ENCODE results near the gene SPAG6. TPM values are rescaled to one million over a fixed set of nuclear protein-coding genes. Genes with fewer than 3 reads are reported as not detected.
"Not testable (repeated sequence)": the region's sequence is repeated elsewhere in the genome, so short reads cannot be mapped to it uniquely, and the experiment has no call there.

Gene SPAG6
- total RNA-seq, 2 experiments from 2014 or later: not detected

DNA sequence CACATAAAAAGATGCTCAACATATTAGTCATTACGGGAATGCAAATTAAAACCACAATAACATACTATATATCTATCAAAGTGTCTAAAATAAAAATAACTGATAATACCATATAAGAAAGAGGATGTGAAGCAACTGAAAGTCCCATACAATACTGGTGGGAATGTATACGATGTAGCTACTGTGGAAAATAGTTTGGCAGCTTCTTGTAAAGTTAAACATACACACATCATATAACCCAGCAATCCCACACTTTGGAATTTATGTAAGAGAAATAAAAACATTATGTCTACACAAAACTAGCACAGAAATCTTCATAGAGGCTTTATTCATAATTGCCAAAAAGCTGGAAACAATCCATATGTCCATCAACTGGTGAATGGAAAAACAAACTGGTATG, 39.6 kb upstream of the SPAG6 start:
- no peaks in the 10 kb centered on the region for H3K4me1 Mint-ChIP-seq (ENCODE audit: low read depth)
- CTCF ChIA-PET: interaction anchor here (0.5 kb wide), 1 partner anchor 60 kb away, joined by 3 read pairs; no protein-coding TSS in a partner anchor
- no peak overlapping the region for H3K27ac ChIP-seq (ENCODE audit: low read depth in 1 of 2, low read length in 2 of 2)
- H3K27ac Mint-ChIP-seq: no peak overlapping the region
- TF ChIP-seq, protein P1, sequence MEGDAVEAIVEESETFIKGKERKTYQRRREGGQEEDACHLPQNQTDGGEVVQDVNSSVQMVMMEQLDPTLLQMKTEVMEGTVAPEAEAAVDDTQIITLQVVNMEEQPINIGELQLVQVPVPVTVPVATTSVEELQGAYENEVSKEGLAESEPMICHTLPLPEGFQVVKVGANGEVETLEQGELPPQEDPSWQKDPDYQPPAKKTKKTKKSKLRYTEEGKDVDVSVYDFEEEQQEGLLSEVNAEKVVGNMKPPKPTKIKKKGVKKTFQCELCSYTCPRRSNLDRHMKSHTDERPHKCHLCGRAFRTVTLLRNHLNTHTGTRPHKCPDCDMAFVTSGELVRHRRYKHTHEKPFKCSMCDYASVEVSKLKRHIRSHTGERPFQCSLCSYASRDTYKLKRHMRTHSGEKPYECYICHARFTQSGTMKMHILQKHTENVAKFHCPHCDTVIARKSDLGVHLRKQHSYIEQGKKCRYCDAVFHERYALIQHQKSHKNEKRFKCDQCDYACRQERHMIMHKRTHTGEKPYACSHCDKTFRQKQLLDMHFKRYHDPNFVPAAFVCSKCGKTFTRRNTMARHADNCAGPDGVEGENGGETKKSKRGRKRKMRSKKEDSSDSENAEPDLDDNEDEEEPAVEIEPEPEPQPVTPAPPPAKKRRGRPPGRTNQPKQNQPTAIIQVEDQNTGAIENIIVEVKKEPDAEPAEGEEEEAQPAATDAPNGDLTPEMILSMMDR (IDR thresholded peaks at IDR 0.05): no peak
- peaks cover 0 to 8% of the 10 kb centered on the region in 2 experiments for H3K27me3 ChIP-seq (ENCODE audit: control insufficient read depth in 1 of 2, insufficient read depth in 2 of 2, low read length in 2 of 2)
- no peaks in the 10 kb centered on the region for H3K27me3 Mint-ChIP-seq
- POLR2A ChIA-PET: no interaction called here
- H3K4me3 ChIP-seq (ENCODE audit: low read length): no peak overlapping the region
- H3K36me3 ChIP-seq (ENCODE audit: insufficient read depth, low read length): no peaks in the 10 kb centered on the region
- no peak overlapping the region for H3K4me3 Mint-ChIP-seq
- H3K36me3 Mint-ChIP-seq (ENCODE audit: low read depth): no peaks in the 10 kb centered on the region
- DNase-seq (no peak), ATAC-seq (ENCODE audit: poor library complexity) (no peak)
- no peaks in the 10 kb centered on the region for H3K9me3 ChIP-seq (ENCODE audit: control insufficient read depth in 1 of 2, insufficient read depth in 1 of 2, low read length in 2 of 2)
- no peaks in the 10 kb centered on the region for H3K9me3 Mint-ChIP-seq
- H3K4me1 ChIP-seq (ENCODE audit: insufficient read depth, low read length): no peaks in the 10 kb centered on the region
- intact Hi-C loops (cut with DNase I, micrococcal nuclease): no loop called here

DNA sequence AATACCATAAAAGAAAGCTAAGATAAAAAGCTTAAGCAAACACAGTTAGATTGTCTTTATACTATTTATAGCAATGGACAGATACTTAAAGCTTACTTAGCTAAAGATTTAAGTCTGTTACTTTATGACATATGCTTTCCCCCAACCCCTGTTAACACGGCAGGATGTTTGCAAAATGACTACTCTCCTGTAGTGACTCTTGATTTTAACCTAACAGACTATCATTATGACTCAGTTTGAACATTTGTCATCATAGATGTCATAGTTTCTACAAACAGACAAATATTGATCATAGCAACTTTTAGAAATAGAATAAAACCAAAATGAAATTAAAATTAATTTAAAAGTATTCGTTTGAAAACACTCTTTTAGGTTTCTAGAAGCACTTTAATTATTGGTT, 36.9 kb upstream of the SPAG6 start:
- Mint-ChIP-seq H3K4me3 (no peak overlapping the region), H3K27ac (no peak overlapping the region), H3K27me3 (no peaks in the 10 kb centered on the region), H3K4me1 (ENCODE audit: low read depth) (no peaks in the 10 kb centered on the region), H3K9me3 (no peaks in the 10 kb centered on the region), H3K36me3 (ENCODE audit: low read depth) (no peaks in the 10 kb centered on the region)
- TF ChIP-seq, protein P1 (IDR thresholded peaks at IDR 0.05): no peak
- no peaks in the 10 kb centered on the region for H3K4me1 ChIP-seq (ENCODE audit: insufficient read depth, low read length)
- ChIA-PET CTCF (no interaction called here), POLR2A (interaction anchor here (1.3 kb wide), 1 partner anchor 11 kb away, joined by 4 read pairs; no protein-coding TSS in a partner anchor)
- ATAC-seq (ENCODE audit: poor library complexity) (no peak), DNase-seq (no peak)
- H3K27ac ChIP-seq (ENCODE audit: low read depth in 1 of 2, low read length in 2 of 2): no peak overlapping the region
- no peaks in the 10 kb centered on the region for H3K9me3 ChIP-seq (ENCODE audit: control insufficient read depth in 1 of 2, insufficient read depth in 1 of 2, low read length in 2 of 2)
- H3K4me3 ChIP-seq (ENCODE audit: low read length): no peak overlapping the region
- peaks cover 0 to 8% of the 10 kb centered on the region in 2 experiments for H3K27me3 ChIP-seq (ENCODE audit: control insufficient read depth in 1 of 2, insufficient read depth in 2 of 2, low read length in 2 of 2)
- H3K36me3 ChIP-seq (ENCODE audit: insufficient read depth, low read length): no peaks in the 10 kb centered on the region
- intact Hi-C loops (cut with DNase I, micrococcal nuclease): no loop called here

DNA sequence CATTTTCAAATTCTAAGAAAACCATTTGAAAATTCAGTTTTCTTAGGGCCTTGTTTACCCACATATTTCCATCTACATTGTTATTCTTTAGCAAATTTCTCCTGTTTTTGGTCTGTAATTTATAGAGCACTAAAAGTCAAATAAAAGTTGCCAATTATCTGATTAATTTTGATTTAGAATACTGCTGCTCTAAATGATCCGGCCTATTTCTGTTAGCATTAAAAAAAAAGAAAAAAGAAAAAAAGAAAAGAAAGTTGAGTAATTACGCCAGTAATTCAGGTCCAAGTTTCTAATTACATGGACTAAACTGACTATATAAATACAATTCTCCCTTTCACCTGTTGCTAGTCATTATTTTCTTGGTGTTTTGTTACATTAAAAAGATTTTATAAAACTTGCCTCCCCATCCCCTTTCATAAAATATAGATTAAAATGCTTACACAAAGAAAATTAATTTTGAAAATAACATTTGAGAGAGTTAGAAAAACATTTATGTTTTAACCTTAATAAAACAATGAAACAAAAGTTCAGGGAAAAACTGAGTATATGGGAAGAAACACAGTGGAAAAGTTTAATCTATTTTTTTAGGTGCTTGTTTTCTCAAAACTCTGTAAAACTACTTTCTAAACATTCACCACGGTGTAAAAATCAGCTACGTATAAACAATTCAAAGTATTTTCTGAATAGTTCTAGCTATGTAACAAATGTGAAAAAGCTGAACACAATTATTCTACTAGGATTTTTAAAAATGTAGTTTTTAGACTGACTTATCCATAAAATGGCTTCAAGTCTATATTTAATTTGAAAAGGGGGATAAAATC, 35.9 kb upstream of the SPAG6 start:
- ATAC-seq (ENCODE audit: poor library complexity): no peak
- ChIA-PET CTCF (interaction anchor here (1.6 kb wide), 1 partner anchor 14 kb away, joined by 3 read pairs; no protein-coding TSS in a partner anchor), POLR2A (no interaction called here)
- Mint-ChIP-seq H3K36me3 (ENCODE audit: low read depth) (no peaks in the 10 kb centered on the region), H3K27me3 (no peaks in the 10 kb centered on the region), H3K9me3 (no peaks in the 10 kb centered on the region), H3K4me3 (no peak overlapping the region), H3K4me1 (ENCODE audit: low read depth) (no peaks in the 10 kb centered on the region), H3K27ac (no peak overlapping the region)
- H3K36me3 ChIP-seq (ENCODE audit: insufficient read depth, low read length): no peaks in the 10 kb centered on the region
- intact Hi-C loops (cut with DNase I, micrococcal nuclease): no loop called here
- no peaks in the 10 kb centered on the region for H3K9me3 ChIP-seq (ENCODE audit: control insufficient read depth in 1 of 2, insufficient read depth in 1 of 2, low read length in 2 of 2)
- no peaks in the 10 kb centered on the region for H3K4me1 ChIP-seq (ENCODE audit: insufficient read depth, low read length)
- no peak for DNase-seq
- peaks cover 0 to 4% of the 10 kb centered on the region in 2 experiments for H3K27me3 ChIP-seq (ENCODE audit: control insufficient read depth in 1 of 2, insufficient read depth in 2 of 2, low read length in 2 of 2)
- H3K27ac ChIP-seq (ENCODE audit: low read depth in 1 of 2, low read length in 2 of 2): no peak overlapping the region
- TF ChIP-seq, protein P1 (IDR thresholded peaks at IDR 0.05): no peak
- H3K4me3 ChIP-seq (ENCODE audit: low read length): no peak overlapping the region

DNA sequence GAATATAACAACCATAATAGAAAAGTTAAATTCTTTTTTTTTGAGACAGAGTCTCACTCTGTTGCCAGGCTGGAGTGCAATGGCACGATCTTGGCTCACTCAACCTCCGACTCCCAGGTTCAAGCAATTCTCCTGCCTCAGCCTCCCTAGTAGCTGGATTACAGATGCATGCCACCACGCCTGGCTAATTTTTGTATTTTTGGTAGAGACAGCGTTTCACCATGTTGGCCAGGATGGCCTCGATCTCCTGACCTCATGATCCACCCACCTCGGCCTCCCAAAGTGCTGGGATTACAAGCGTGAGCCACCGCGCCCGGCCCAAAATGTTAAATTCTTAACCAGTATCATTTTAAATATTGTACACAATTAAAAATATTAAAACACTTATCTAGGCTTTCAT, 35.3 kb upstream of the SPAG6 start:
- H3K4me1 ChIP-seq (ENCODE audit: insufficient read depth, low read length); H3K4me3 Mint-ChIP-seq; H3K4me3 ChIP-seq (ENCODE audit: low read length); H3K36me3 Mint-ChIP-seq (ENCODE audit: low read depth); POLR2A ChIA-PET; H3K4me1 Mint-ChIP-seq (ENCODE audit: low read depth); H3K27ac ChIP-seq (ENCODE audit: low read depth in 1 of 2, low read length in 2 of 2); H3K36me3 ChIP-seq (ENCODE audit: insufficient read depth, low read length); H3K27me3 ChIP-seq (ENCODE audit: control insufficient read depth in 1 of 2, insufficient read depth in 2 of 2, low read length in 2 of 2); H3K27me3 Mint-ChIP-seq; DNase-seq; H3K9me3 ChIP-seq (ENCODE audit: control insufficient read depth in 1 of 2, insufficient read depth in 1 of 2, low read length in 2 of 2); H3K9me3 Mint-ChIP-seq; H3K27ac Mint-ChIP-seq; ATAC-seq (ENCODE audit: poor library complexity): not testable (repeated sequence)
- CTCF ChIA-PET: interaction anchor here (1.6 kb wide), 1 partner anchor 15 kb away, joined by 3 read pairs; no protein-coding TSS in a partner anchor
- intact Hi-C loops (cut with DNase I, micrococcal nuclease): loop anchor here in 1 of 2 experiments (5.0 kb wide), 2 partner anchors 48 to 303 kb away; no protein-coding TSS in a partner anchor

Data from CD4-positive, alpha-beta T cell (primary cell).